Measurements from ENCODE around the gene MRPS16.

- TF ChIP-seq, protein P1, sequence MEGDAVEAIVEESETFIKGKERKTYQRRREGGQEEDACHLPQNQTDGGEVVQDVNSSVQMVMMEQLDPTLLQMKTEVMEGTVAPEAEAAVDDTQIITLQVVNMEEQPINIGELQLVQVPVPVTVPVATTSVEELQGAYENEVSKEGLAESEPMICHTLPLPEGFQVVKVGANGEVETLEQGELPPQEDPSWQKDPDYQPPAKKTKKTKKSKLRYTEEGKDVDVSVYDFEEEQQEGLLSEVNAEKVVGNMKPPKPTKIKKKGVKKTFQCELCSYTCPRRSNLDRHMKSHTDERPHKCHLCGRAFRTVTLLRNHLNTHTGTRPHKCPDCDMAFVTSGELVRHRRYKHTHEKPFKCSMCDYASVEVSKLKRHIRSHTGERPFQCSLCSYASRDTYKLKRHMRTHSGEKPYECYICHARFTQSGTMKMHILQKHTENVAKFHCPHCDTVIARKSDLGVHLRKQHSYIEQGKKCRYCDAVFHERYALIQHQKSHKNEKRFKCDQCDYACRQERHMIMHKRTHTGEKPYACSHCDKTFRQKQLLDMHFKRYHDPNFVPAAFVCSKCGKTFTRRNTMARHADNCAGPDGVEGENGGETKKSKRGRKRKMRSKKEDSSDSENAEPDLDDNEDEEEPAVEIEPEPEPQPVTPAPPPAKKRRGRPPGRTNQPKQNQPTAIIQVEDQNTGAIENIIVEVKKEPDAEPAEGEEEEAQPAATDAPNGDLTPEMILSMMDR (IDR thresholded peaks at IDR 0.05; ENCODE audit: insufficient read depth, low read length, poor library complexity, severe bottlenecking), result no peak
- TF ChIP-seq EZH2phosphoT487 (conservative IDR thresholded peaks at IDR 0.05; ENCODE audit: low read length), result no peak
Observed at GRCh38 chr10:73251683-73252444, 580 bp downstream of the MRPS16 start.
